Measurements from ENCODE around the gene SUMO4.

GRCh38 chr6:149354009-149354408, 46.1 kb upstream of the SUMO4 start:
- no peak for TF ChIP-seq POLR2A (IDR thresholded peaks at IDR 0.05)
- no peak for TF ChIP-seq CTCF (IDR thresholded peaks at IDR 0.05)
- no peak for TF ChIP-seq EP300 (IDR thresholded peaks at IDR 0.05)
- TF ChIP-seq POLR2AphosphoS5 (IDR thresholded peaks at IDR 0.05): no peak

All from stomach (tissue), 4 donors.